ENCODE results near the gene GAPDHS.

GAPDHS gene

GRCh38 chr19:35533201-35533821 lies at the start of gene GAPDHS:
GAPDHS (plus strand) TSS chr19:35533456; CDS start chr19:35533528, 72 bp downstream.
- no peak for DNase-seq (ENCODE audit: low spot score)

- DNase-seq (ENCODE audit: low spot score), result no peak
These were observed 48.8 kb upstream of the GAPDHS start for GRCh38 chr19:35484252-35485036.

GRCh38 chr19:35486268-35486708 lies 47.0 kb upstream of the GAPDHS start:
- no peak for DNase-seq (ENCODE audit: low spot score)

GRCh38 chr19:35487656-35488182 lies 45.5 kb upstream of the GAPDHS start:
- DNase-seq (ENCODE audit: low spot score), result no peak

- no peak for DNase-seq (ENCODE audit: low spot score)
These were observed 44.6 kb upstream of the GAPDHS start for GRCh38 chr19:35488677-35489076.

GRCh38 chr19:35490364-35490763 lies 42.9 kb upstream of the GAPDHS start, which contains the start of gene KRTDAP:
KRTDAP (minus strand) TSS chr19:35490464; CDS start chr19:35490442, 22 bp downstream.
- no peak for DNase-seq (ENCODE audit: low spot score)

- no peak for DNase-seq (ENCODE audit: low spot score)
These were observed 41.4 kb upstream of the GAPDHS start for GRCh38 chr19:35491836-35492360.

GRCh38 chr19:35493971-35494370 lies 39.3 kb upstream of the GAPDHS start:
- DNase-seq (ENCODE audit: low spot score), result no peak

GRCh38 chr19:35495107-35496064 lies 37.9 kb upstream of the GAPDHS start:
- DNase-seq (ENCODE audit: low spot score), result peak; percentile 60

- DNase-seq (ENCODE audit: low spot score), result no peak
These were observed 35.9 kb upstream of the GAPDHS start for GRCh38 chr19:35497406-35497805.

- DNase-seq (ENCODE audit: low spot score), result no peak
These were observed 35.0 kb upstream of the GAPDHS start for GRCh38 chr19:35498220-35498619.

GRCh38 chr19:35498984-35499527 lies 34.2 kb upstream of the GAPDHS start:
- no peak for DNase-seq (ENCODE audit: low spot score)

- no peak for DNase-seq (ENCODE audit: low spot score)
These were observed 32.6 kb upstream of the GAPDHS start for GRCh38 chr19:35500611-35501010.

- no peak for DNase-seq (ENCODE audit: low spot score)
These were observed 31.6 kb upstream of the GAPDHS start for GRCh38 chr19:35501684-35502083.

GRCh38 chr19:35502751-35503150 lies 30.5 kb upstream of the GAPDHS start:
- DNase-seq (ENCODE audit: low spot score), result no peak

- no peak for DNase-seq (ENCODE audit: low spot score)
These were observed 27.2 kb upstream of the GAPDHS start for GRCh38 chr19:35506011-35506410.

- DNase-seq (ENCODE audit: low spot score), result no peak
These were observed 25.7 kb upstream of the GAPDHS start for GRCh38 chr19:35507561-35507960.

GRCh38 chr19:35508129-35508528 lies 25.1 kb upstream of the GAPDHS start:
- DNase-seq (ENCODE audit: low spot score), result no peak

- no peak for DNase-seq (ENCODE audit: low spot score)
These were observed 24.1 kb upstream of the GAPDHS start for GRCh38 chr19:35509018-35509652.

GRCh38 chr19:35509861-35510625 lies 23.2 kb upstream of the GAPDHS start:
- DNase-seq (ENCODE audit: low spot score), result peak; percentile 65

All from hematopoietic multipotent progenitor cell treated with erythropoietin and hydrocortisone succinate and interleukin-3 and kit ligand, for 15 days (in vitro differentiated cells).